HEK293 (cell line): Measurements from ENCODE around the gene NFKB1.

Experiments
- CTCF ChIA-PET: fragments of 350-600 bp; formaldehyde crosslinking; extraction: SDS; loops from one replicate; lab custom pipeline; 2021; ENCODE audit warnings: antibody characterized with exemption; lab: Yijun Ruan, JAX
- POLR2A ChIA-PET: fragments of 300-600 bp; formaldehyde crosslinking; extraction: SDS; loops from one replicate; lab custom pipeline; 2020; ENCODE audit warnings: antibody characterized with exemption, inconsistent platforms; lab: Yijun Ruan, JAX
- H3K27ac ChIP-seq: fragments of 200-500 bp; sonication (Bioruptor generic); 2 replicates; pipeline ENCODE4 v1.5.1; 2014; ENCODE audit warnings: low read depth, low read length, control low read depth, inconsistent platforms; ENCODE audit errors: extremely low read depth
- H3K36me3 ChIP-seq, 2 experiments: fragments of 200-500 bp in 1 of 2; sonication (Bioruptor generic) in 1 of 2; 1 replicate in 1 of 2; 2 replicates in 1 of 2; pipeline ENCODE4 v1.5.1; 2014 to 2017; ENCODE audit warnings: inconsistent platforms in 2 of 2, low read length in 2 of 2; ENCODE audit not compliant: control insufficient read depth in 2 of 2, insufficient read depth in 1 of 2
- H3K4me1 ChIP-seq: fragments of 200-500 bp; sonication (Bioruptor generic); 2 replicates; pipeline ENCODE4 v1.5.1; 2014; ENCODE audit warnings: mild to moderate bottlenecking, low read length, inconsistent platforms; ENCODE audit not compliant: control insufficient read depth, insufficient read depth
- H3K4me3 ChIP-seq: 2 replicates; pipeline ENCODE4 v1.5.1; 2011; ENCODE audit warnings: low read depth, mild to moderate bottlenecking, control low read depth, low read length, moderate library complexity
- H3K9me3 ChIP-seq: fragments of 200-500 bp; sonication (Bioruptor generic); 2 replicates; pipeline ENCODE4 v1.5.1; 2014; ENCODE audit warnings: low read depth, low read length, inconsistent platforms; ENCODE audit not compliant: control insufficient read depth, insufficient read depth
- BCL11B ChIP-seq: fragments of 450-650 bp; formaldehyde crosslinking; IDR thresholded peaks from 2 replicates; pipeline ENCODE4 v1.5.1; 2016; ENCODE audit warnings: low read depth, missing biosample characterization, missing genetic modification characterization
- OVOL3 ChIP-seq: fragments of 450-650 bp; formaldehyde crosslinking; IDR thresholded peaks from 2 replicates; pipeline ENCODE4 v1.5.1; 2016; ENCODE audit warnings: missing biosample characterization, missing genetic modification characterization
- TCF7L2 ChIP-seq: IDR thresholded peaks from 2 replicates; pipeline ENCODE4 v1.6.1; 2011; ENCODE audit warnings: low read depth, mild to moderate bottlenecking, inconsistent platforms, low read length, moderate library complexity, borderline replicate concordance
- YY1 ChIP-seq: fragments of 450-650 bp; formaldehyde crosslinking; IDR thresholded peaks from 2 replicates; pipeline ENCODE4 v1.5.1; 2018; ENCODE audit warnings: missing biosample characterization, missing genetic modification characterization
- ZNF146 ChIP-seq: fragments of 450-650 bp; formaldehyde crosslinking; IDR thresholded peaks from 2 replicates; pipeline ENCODE4 v1.5.1; 2016; ENCODE audit warnings: missing biosample characterization, missing genetic modification characterization
- ZNF157 ChIP-seq: fragments of 450-650 bp; formaldehyde crosslinking; IDR thresholded peaks from 2 replicates; pipeline ENCODE4 v1.5.1; 2016; ENCODE audit warnings: missing biosample characterization, missing genetic modification characterization
- ZNF18 ChIP-seq: fragments of 450-650 bp; formaldehyde crosslinking; IDR thresholded peaks from 2 replicates; pipeline ENCODE4 v1.5.1; 2016; ENCODE audit warnings: missing biosample characterization, missing genetic modification characterization
- ZNF214 ChIP-seq: fragments of 450-650 bp; formaldehyde crosslinking; IDR thresholded peaks from 2 replicates; pipeline ENCODE4 v1.5.1; 2017; ENCODE audit warnings: missing biosample characterization, mild to moderate bottlenecking, missing genetic modification characterization, borderline replicate concordance
- ZNF223 ChIP-seq: fragments of 450-650 bp; formaldehyde crosslinking; IDR thresholded peaks from 2 replicates; pipeline ENCODE4 v1.5.1; 2016; ENCODE audit warnings: missing biosample characterization, missing genetic modification characterization
- ZNF23 ChIP-seq: fragments of 450-650 bp; formaldehyde crosslinking; IDR thresholded peaks from 2 replicates; pipeline ENCODE4 v1.5.1; 2016; ENCODE audit warnings: missing biosample characterization, missing genetic modification characterization, borderline replicate concordance
- ZNF239 ChIP-seq: fragments of 450-650 bp; formaldehyde crosslinking; IDR thresholded peaks from 2 replicates; pipeline ENCODE4 v1.5.1; 2016; ENCODE audit warnings: missing biosample characterization, missing genetic modification characterization
- ZNF292 ChIP-seq: fragments of 450-650 bp; formaldehyde crosslinking; IDR thresholded peaks from 2 replicates; pipeline ENCODE4 v1.5.1; 2016; ENCODE audit warnings: low read depth, missing biosample characterization, missing genetic modification characterization, borderline replicate concordance
- ZNF311 ChIP-seq: fragments of 450-650 bp; formaldehyde crosslinking; IDR thresholded peaks from 2 replicates; pipeline ENCODE4 v1.5.1; 2017; ENCODE audit warnings: missing biosample characterization, missing genetic modification characterization, borderline replicate concordance
- ZNF354C ChIP-seq: fragments of 450-650 bp; formaldehyde crosslinking; IDR thresholded peaks from 2 replicates; pipeline ENCODE4 v1.5.1; 2016; ENCODE audit warnings: missing biosample characterization, missing genetic modification characterization, low read depth, borderline replicate concordance
- ZNF391 ChIP-seq: fragments of 450-650 bp; formaldehyde crosslinking; IDR thresholded peaks from 2 replicates; pipeline ENCODE4 v1.5.1; 2016; ENCODE audit warnings: low read depth, missing biosample characterization, missing genetic modification characterization, borderline replicate concordance
- ZNF416 ChIP-seq: fragments of 450-650 bp; formaldehyde crosslinking; IDR thresholded peaks from 2 replicates; pipeline ENCODE4 v1.5.1; 2016; ENCODE audit warnings: missing biosample characterization, missing genetic modification characterization
- ZNF433 ChIP-seq: fragments of 450-650 bp; formaldehyde crosslinking; IDR thresholded peaks from 2 replicates; pipeline ENCODE4 v1.5.1; 2016; ENCODE audit warnings: missing biosample characterization, missing genetic modification characterization, low read depth
- ZNF48 ChIP-seq: fragments of 450-650 bp; formaldehyde crosslinking; IDR thresholded peaks from 2 replicates; pipeline ENCODE4 v1.5.1; 2016; ENCODE audit warnings: missing biosample characterization, missing genetic modification characterization
- ZNF529 ChIP-seq: fragments of 450-650 bp; formaldehyde crosslinking; IDR thresholded peaks from 2 replicates; pipeline ENCODE4 v1.5.1; 2017; ENCODE audit warnings: missing genetic modification characterization, missing biosample characterization; ENCODE audit not compliant: insufficient replicate concordance
- ZNF555 ChIP-seq: fragments of 450-650 bp; formaldehyde crosslinking; conservative IDR thresholded peaks from 2 replicates; pipeline ENCODE4 v1.5.1; 2017; ENCODE audit warnings: missing biosample characterization, mild to moderate bottlenecking, missing genetic modification characterization, inconsistent platforms
- ZNF558 ChIP-seq: fragments of 450-650 bp; formaldehyde crosslinking; IDR thresholded peaks from 2 replicates; pipeline ENCODE4 v1.5.1; 2016; ENCODE audit warnings: missing biosample characterization, missing genetic modification characterization
- ZNF660 ChIP-seq: fragments of 450-650 bp; IDR thresholded peaks from 2 replicates; pipeline ENCODE4 v1.5.1; 2018; ENCODE audit warnings: missing biosample characterization, mild to moderate bottlenecking, missing genetic modification characterization
- ZNF707 ChIP-seq: fragments of 450-650 bp; formaldehyde crosslinking; IDR thresholded peaks from 2 replicates; pipeline ENCODE4 v1.5.1; 2016; ENCODE audit warnings: missing biosample characterization, missing genetic modification characterization
- ZNF76 ChIP-seq: fragments of 450-650 bp; formaldehyde crosslinking; IDR thresholded peaks from 2 replicates; pipeline ENCODE4; 2016; ENCODE audit warnings: low read depth, missing biosample characterization, missing genetic modification characterization, borderline replicate concordance
- ZNF776 ChIP-seq: fragments of 450-650 bp; formaldehyde crosslinking; IDR thresholded peaks from 2 replicates; pipeline ENCODE4 v1.5.0; 2017; ENCODE audit warnings: missing biosample characterization, missing genetic modification characterization, borderline replicate concordance
- ZSCAN16 ChIP-seq: fragments of 450-650 bp; formaldehyde crosslinking; IDR thresholded peaks from 2 replicates; pipeline ENCODE4 v1.5.1; 2016; ENCODE audit warnings: missing biosample characterization, missing genetic modification characterization
- ZSCAN30 ChIP-seq: fragments of 450-650 bp; IDR thresholded peaks from 2 replicates; pipeline ENCODE4 v1.5.1; 2018; ENCODE audit warnings: missing biosample characterization, mild to moderate bottlenecking, missing genetic modification characterization, moderate library complexity
- TF ChIP-seq, protein P1 (sequence below): fragments of 450-650 bp; formaldehyde crosslinking; IDR thresholded peaks from 2 replicates; pipeline ENCODE4 v1.5.1; 2016; ENCODE audit warnings: missing biosample characterization, missing genetic modification characterization
- TF ChIP-seq, protein P2 (sequence below): fragments of 450-650 bp; IDR thresholded peaks from 2 replicates; pipeline ENCODE4 v1.5.1; 2018; ENCODE audit warnings: missing biosample characterization, missing genetic modification characterization

Gene NFKB1

DNA sequence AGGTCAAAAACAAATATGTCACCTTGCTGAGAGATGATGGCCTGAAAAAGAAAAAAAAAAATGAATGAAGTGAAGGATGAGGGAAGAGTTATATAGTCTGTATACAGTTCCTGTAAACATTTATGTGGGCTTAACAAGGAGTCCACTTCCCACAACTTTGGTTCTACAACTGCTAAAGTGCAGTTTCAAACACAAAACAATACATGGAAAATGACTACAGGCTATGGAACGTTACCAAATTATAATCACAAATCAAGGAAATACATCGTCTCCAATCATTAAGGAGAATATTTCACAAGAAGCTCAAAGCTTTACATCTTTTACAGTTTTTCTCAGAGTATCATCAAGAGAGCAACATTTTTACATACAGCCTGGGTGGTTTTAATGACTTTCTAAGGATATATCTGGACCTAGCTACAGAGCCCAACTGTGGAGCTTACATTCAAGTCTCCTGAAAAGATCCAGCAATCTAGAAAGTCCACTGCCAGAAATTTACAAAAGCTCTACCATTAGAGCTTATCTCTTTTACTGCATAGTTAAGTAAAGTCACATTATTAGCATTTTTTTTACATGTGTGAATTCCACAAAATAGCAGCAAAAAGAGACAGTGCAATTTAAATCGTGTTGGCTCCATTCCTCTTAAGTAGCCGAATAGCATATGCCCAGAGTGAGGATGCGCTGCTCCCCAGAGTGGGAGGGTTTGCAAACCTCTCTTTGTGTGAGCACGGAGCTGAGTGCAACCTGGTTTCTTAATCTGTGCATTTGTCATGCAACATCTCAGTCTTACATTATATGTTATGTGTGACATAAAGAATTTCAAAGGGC lies 131.3 kb downstream of the NFKB1 start:
- no peak for TF ChIP-seq ZSCAN30 (tag by site-specific recombination)
- TF ChIP-seq ZNF239 (tag by site-specific recombination), result no peak
- TF ChIP-seq, protein P1, sequence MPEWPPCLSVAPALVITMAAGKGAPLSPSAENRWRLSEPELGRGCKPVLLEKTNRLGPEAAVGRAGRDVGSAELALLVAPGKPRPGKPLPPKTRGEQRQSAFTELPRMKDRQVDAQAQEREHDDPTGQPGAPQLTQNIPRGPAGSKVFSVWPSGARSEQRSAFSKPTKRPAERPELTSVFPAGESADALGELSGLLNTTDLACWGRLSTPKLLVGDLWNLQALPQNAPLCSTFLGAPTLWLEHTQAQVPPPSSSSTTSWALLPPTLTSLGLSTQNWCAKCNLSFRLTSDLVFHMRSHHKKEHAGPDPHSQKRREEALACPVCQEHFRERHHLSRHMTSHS (tag by site-specific recombination), result no peak
- no peak for TF ChIP-seq BCL11B (tag by site-specific recombination)
- TF ChIP-seq ZSCAN16, result no peak
- TF ChIP-seq ZNF48, result no peak
- H3K9me3 ChIP-seq, result no peaks in the 10 kb centered on the region
- H3K4me1 ChIP-seq, result peaks cover 4% of the 10 kb centered on the region
- H3K36me3 ChIP-seq, result peaks cover 0 to 39% of the 10 kb centered on the region in 2 experiments; a peak in 1 of 3 replicates
- POLR2A ChIA-PET, result no interaction called here
- CTCF ChIA-PET, result interaction anchor here (1.0 kb wide), 1 partner anchor 201 kb away, joined by 3 read pairs; no protein-coding TSS in a partner anchor
- no peak overlapping the region for H3K27ac ChIP-seq
- H3K4me3 ChIP-seq, result no peak overlapping the region

- ChIA-PET CTCF (interaction anchor here (0.6 kb wide), 1 partner anchor 81 kb away, joined by 3 read pairs; no protein-coding TSS in a partner anchor), POLR2A (no interaction called here)
- TF ChIP-seq ZNF146 (tag by site-specific recombination) (no peak), ZNF354C (tag by site-specific recombination) (no peak), ZNF558 (tag by site-specific recombination) (no peak), ZNF223 (tag by site-specific recombination) (no peak), ZNF433 (no peak), ZNF214 (tag by site-specific recombination) (no peak), ZNF555 (no peak), ZNF416 (tag by site-specific recombination) (no peak), ZNF707 (tag by site-specific recombination) (no peak), ZNF18 (no peak)
- Histone ChIP-seq H3K9me3 (no peaks in the 10 kb centered on the region), H3K36me3 (peaks cover 0 to 45% of the 10 kb centered on the region in 2 experiments; a peak in 1 of 3 replicates), H3K27ac (no peak overlapping the region), H3K4me3 (no peak overlapping the region), H3K4me1 (no peaks in the 10 kb centered on the region; the same call in 1 of the 2 replicates)
These were observed 131.9 kb downstream of the NFKB1 start for GRCh38 chr4:102633100-102633499.

DNA sequence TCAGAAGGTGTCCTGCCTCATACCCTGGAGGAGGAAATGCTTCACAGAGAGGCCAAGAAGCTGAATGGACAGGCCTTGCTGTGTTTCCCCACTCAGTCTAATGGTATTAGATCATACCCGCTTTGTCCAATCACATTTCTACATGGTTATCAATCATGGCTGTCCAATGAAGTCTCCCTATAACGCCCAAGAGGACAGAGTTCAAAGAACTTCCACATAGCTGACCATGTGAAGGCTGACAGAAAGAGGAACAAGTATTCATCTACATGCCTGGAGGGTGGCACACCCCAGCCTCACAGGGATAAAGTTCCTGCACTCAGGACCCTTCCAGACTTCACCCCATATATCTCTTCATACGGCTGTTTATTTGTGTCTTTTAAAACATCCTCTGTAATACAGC lies 136.2 kb downstream of the NFKB1 start:
- ChIA-PET CTCF (no interaction called here), POLR2A (interaction anchor here (1.1 kb wide), 1 partner anchor 190 kb away, joined by 3 read pairs; the partner anchor contains the start of gene UBE2D3)
- H3K4me3 ChIP-seq, result no peak overlapping the region
- H3K4me1 ChIP-seq, result no peaks in the 10 kb centered on the region
- H3K9me3 ChIP-seq, result no peaks in the 10 kb centered on the region
- H3K27ac ChIP-seq, result no peak overlapping the region
- peaks cover 0 to 44% of the 10 kb centered on the region in 2 experiments; a peak in 1 of 3 replicates for H3K36me3 ChIP-seq
- TF ChIP-seq ZNF776 (tag by site-specific recombination) (no peak), ZNF76 (tag by site-specific recombination) (no peak), ZSCAN16 (no peak), ZNF292 (tag by site-specific recombination) (no peak), OVOL3 (tag by site-specific recombination) (no peak), ZNF311 (tag by site-specific recombination) (no peak), ZNF23 (tag by site-specific recombination) (no peak), ZNF660 (tag by site-specific recombination) (no peak), ZNF391 (no peak), TCF7L2 (no peak), ZNF157 (tag by site-specific recombination) (no peak), YY1 (no peak), ZNF529 (tag by site-specific recombination) (no peak)
- TF ChIP-seq, protein P2, sequence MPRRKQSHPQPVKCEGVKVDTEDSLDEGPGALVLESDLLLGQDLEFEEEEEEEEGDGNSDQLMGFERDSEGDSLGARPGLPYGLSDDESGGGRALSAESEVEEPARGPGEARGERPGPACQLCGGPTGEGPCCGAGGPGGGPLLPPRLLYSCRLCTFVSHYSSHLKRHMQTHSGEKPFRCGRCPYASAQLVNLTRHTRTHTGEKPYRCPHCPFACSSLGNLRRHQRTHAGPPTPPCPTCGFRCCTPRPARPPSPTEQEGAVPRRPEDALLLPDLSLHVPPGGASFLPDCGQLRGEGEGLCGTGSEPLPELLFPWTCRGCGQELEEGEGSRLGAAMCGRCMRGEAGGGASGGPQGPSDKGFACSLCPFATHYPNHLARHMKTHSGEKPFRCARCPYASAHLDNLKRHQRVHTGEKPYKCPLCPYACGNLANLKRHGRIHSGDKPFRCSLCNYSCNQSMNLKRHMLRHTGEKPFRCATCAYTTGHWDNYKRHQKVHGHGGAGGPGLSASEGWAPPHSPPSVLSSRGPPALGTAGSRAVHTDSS (tag by site-specific recombination), result no peak
